Ascending aorta (tissue), 2 donors: ENCODE measurements around the gene COLGALT1. TPM values are rescaled to one million over a fixed set of nuclear protein-coding genes. Genes with fewer than 3 reads are reported as not detected.

ENCODE experiments used
- DNase-seq, 2 donors: peaks; one replicate each; pipeline ENCODE4 v3.0.0-alpha.2; 2019; ENCODE audit warnings: low spot score in 2 of 2
- H3K27ac ChIP-seq, 2 donors: fragments of 200-600 bp; sonication (generic); one replicate each; pipeline ENCODE4 v1.5.1; 2016 to 2017; ENCODE audit warnings: mild to moderate bottlenecking in 1 of 2
- H3K27me3 ChIP-seq: fragments of 200-600 bp; sonication (generic); one replicate; pipeline ENCODE4 v1.5.1; 2017
- H3K36me3 ChIP-seq, 2 donors: fragments of 200-600 bp; sonication (generic); one replicate each; pipeline ENCODE4 v1.5.1; 2016
- H3K4me1 ChIP-seq, 2 donors: fragments of 200-600 bp; sonication (generic); one replicate each; pipeline ENCODE4 v1.5.1; 2016 to 2017; ENCODE audit warnings: mild to moderate bottlenecking in 1 of 2
- H3K4me3 ChIP-seq, 2 donors: fragments of 200-600 bp; sonication (generic); one replicate each; pipeline ENCODE4 v1.5.1; 2016 to 2017; ENCODE audit warnings: mild to moderate bottlenecking in 1 of 2
- H3K9me3 ChIP-seq, 2 donors: fragments of 200-600 bp; sonication (generic); one replicate each; pipeline ENCODE4 v1.5.1; 2016
- intact Hi-C: fragments of 100-400 bp; cut with DNase I; formaldehyde crosslinking; loops from one replicate; pipeline ENCODE4 v1.15.1; 2023
- total RNA-seq: library from RNA; depleted of rRNA; stranded (reverse); fragments of >200 nt; gene quantifications from one replicate; pipeline ENCODE4 v1.1.0, GENCODE V29; 2016
- TF ChIP-seq, protein P1 (sequence below), 3 experiments: fragments of 200-600 bp in 2 of 3; fragments of 450-650 bp in 1 of 3; sonication (generic) in 2 of 3; IDR thresholded peaks; one replicate each; pipeline ENCODE4 v1.5.1; 2016 to 2019; ENCODE audit warnings: antibody characterized with exemption in 3 of 3, mild to moderate bottlenecking in 1 of 3, moderate library complexity in 1 of 3

Gene COLGALT1
- total RNA-seq, 1 donor from 2014 or later = 95.4 TPM

DNA sequence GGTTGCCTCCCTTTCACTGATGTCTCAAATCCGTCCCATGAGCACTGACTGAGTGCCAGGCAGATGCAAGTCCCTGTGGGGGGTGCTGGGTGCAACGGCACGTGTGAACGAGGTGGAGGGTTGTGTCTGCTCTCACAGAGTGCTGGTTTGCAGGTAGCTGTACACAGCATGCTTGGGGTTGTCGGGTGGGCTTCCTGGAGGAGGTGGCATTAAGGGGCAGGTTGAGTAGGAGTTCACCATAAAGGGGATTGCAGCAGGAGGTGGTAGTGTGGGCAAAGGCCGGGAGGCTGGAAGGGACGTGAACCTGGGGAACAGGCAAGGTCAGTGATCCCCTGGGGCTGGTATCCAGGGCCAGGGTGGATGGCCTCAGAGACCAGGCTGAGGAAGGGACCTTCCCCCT lies 17.2 kb downstream of the COLGALT1 start:
- no peak overlapping the region for H3K4me3 ChIP-seq
- no peak for DNase-seq
- H3K9me3 ChIP-seq = no peaks in the 10 kb centered on the region
- H3K36me3 ChIP-seq = peaks cover 51 to 61% of the 10 kb centered on the region in 2 donors
- H3K4me1 ChIP-seq = no peaks in the 10 kb centered on the region
- no peak overlapping the region for H3K27ac ChIP-seq
- H3K27me3 ChIP-seq = no peaks in the 10 kb centered on the region
- intact Hi-C loops = no loop called here
- TF ChIP-seq, protein P1, sequence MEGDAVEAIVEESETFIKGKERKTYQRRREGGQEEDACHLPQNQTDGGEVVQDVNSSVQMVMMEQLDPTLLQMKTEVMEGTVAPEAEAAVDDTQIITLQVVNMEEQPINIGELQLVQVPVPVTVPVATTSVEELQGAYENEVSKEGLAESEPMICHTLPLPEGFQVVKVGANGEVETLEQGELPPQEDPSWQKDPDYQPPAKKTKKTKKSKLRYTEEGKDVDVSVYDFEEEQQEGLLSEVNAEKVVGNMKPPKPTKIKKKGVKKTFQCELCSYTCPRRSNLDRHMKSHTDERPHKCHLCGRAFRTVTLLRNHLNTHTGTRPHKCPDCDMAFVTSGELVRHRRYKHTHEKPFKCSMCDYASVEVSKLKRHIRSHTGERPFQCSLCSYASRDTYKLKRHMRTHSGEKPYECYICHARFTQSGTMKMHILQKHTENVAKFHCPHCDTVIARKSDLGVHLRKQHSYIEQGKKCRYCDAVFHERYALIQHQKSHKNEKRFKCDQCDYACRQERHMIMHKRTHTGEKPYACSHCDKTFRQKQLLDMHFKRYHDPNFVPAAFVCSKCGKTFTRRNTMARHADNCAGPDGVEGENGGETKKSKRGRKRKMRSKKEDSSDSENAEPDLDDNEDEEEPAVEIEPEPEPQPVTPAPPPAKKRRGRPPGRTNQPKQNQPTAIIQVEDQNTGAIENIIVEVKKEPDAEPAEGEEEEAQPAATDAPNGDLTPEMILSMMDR (IDR thresholded peaks at IDR 0.05) = no peak

DNA sequence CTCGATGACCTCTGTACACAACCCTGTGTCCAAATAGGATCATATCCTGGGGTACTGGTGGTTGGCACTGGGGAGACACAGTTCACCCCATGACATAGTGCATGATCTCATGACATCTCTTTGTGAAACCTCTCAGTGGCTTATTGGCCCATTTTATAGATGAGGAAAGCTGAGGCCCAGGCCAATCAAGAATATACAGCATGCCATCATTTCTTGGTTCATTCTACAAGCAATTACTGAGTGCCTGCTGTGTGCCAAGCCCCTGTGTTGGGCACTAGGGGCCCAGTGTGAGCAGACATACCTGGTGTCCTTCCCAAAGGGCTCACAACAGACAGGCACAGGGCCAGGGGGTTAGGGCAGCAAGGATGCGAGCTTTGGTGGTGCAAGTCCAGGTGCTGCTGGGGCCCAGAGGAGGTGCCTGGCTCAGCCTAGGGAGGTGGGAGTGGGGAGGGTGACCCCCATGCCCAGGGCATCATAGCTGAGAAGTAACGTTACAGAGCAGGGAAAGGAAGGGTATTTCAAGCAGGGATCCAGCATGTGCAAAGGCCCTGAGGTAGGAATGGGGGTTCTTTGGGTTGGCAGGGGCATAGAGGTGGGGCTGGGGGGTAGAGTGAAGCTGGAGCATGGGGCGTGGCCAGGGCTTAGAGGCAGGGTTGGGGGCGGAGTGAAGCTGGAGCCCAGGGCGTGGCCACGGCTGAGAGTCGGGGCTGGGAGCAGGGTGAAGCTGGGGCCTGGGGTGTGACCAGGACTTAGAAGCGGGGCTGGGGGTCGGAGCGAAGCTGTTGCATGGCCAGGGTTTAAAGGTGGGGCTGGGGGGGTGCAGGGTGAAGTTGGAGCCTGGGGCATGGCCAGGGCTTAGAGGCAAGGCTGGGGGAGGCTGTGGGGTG lies 20.7 kb downstream of the COLGALT1 start:
- Histone ChIP-seq H3K4me1 (no peaks in the 10 kb centered on the region), H3K4me3 (no peak overlapping the region), H3K27me3 (no peaks in the 10 kb centered on the region), H3K36me3 (peaks cover 50 to 55% of the 10 kb centered on the region in 2 donors), H3K27ac (no peak overlapping the region), H3K9me3 (no peaks in the 10 kb centered on the region)
- DNase-seq = no peak
- TF ChIP-seq, protein P1 (IDR thresholded peaks at IDR 0.05) = no peak
- intact Hi-C loops = no loop called here

DNA sequence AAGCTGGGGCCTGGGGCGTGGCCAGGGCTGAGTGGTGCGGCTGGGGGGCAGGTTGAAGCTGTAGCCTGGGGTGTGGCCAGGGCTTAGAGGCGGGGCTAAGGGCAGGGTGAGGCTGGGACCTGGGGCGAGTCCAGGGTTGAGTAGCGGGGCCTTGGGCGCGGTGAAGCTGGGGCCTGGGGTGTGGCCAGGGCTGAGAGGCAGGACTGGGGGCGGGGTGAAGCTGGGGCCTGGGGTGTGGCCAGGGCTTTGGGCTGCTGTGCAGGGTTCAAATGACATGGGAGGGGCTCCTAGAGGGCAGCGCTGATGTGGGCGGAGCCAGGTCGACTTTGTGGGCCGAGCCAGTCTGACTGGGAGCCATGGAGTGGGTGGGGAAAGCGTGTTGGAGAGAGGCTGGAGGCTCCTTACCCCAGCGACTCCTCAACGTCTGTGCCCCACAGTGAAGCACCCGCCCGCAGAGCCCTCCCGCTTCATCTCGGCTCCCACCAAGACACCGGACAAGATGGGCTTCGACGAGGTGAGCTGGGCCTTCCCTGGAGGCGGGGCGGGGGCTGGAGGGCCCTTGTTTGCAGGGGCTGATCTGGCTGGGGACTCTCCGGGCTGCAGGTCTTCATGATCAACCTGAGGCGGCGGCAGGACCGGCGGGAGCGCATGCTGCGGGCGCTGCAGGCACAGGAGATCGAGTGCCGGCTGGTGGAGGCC lies 21.5 kb downstream of the COLGALT1 start:
- DNase-seq = no peak
- TF ChIP-seq, protein P1 (IDR thresholded peaks at IDR 0.05) = no peak
- Histone ChIP-seq H3K27me3 (no peaks in the 10 kb centered on the region), H3K36me3 (peaks cover 49 to 55% of the 10 kb centered on the region in 2 donors), H3K27ac (no peak overlapping the region), H3K4me1 (no peaks in the 10 kb centered on the region), H3K9me3 (no peaks in the 10 kb centered on the region), H3K4me3 (no peak overlapping the region)
- intact Hi-C loops = no loop called here

DNA sequence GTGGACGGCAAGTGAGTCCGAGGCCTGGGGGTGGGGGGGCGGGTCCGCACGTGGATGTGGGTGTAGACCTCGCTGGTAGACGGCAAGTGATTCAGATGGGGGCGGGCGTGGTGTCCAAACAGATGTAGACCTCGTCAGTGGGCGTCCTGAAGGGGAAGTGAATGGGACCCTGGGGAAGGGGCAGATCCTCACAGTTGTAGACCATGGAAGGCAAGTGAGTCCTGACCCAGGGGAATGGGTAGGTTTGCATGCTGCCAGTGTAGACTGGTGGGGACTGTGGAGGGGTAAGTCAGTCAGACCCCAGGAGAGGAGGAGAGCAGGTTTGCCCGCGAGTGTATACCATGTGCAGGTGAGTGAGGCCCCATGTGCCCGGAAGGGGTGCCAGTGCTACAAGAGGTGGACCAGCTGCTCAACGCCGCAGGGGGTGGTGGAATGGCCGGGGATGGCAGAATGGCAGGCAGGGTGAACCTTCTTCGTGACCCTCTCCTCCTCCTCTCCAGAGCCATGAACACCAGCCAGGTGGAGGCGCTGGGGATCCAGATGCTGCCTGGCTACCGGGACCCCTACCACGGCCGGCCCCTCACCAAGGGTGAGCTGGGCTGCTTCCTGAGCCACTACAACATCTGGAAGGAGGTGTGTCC lies 22.1 kb downstream of the COLGALT1 start:
- intact Hi-C loops = no loop called here
- no peak overlapping the region for H3K27ac ChIP-seq
- TF ChIP-seq, protein P1 (IDR thresholded peaks at IDR 0.05) = no peak
- no peaks in the 10 kb centered on the region for H3K27me3 ChIP-seq
- no peaks in the 10 kb centered on the region for H3K4me1 ChIP-seq
- H3K36me3 ChIP-seq = peaks cover 43 to 55% of the 10 kb centered on the region in 2 donors
- no peak for DNase-seq
- H3K9me3 ChIP-seq = no peaks in the 10 kb centered on the region
- no peak overlapping the region for H3K4me3 ChIP-seq

DNA sequence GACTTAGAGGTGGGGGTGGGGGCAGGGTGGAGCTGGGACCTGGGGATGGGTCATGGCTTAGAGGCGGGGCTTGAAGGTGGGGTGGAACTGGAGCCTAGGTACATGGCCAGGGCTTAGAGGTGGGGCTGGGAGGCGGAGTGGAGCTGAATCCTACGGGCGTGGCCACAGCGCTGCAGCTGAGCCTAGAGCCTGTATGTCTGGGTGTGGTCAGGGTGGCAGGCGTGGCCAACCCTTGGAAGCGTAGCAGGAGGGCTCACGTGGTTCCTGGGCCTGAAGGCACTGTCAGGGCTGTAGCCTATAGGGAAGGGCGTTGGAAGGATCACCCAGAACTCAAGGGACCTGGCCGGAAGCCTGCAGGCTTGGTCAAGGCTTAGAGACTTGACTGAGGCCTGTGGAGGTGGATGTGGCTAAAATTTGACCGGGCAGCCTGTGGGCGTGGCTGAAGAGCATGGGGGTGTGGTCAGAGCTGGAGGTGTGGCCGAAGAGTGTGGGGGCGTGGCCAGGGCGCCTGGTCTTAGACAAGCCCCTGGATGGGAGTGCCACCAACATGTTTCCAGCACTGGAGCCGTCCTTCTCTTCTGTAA lies 24.3 kb downstream of the COLGALT1 start:
- no peak overlapping the region for H3K27ac ChIP-seq

More for the DNA sequence above, 24.3 kb downstream of the COLGALT1 start:
- Histone ChIP-seq H3K36me3 (peaks cover 41 to 53% of the 10 kb centered on the region in 2 donors), H3K9me3 (no peaks in the 10 kb centered on the region), H3K4me1 (no peaks in the 10 kb centered on the region), H3K4me3 (no peak overlapping the region), H3K27me3 (no peaks in the 10 kb centered on the region)
- intact Hi-C loops = no loop called here
- DNase-seq = no peak
- TF ChIP-seq, protein P1 (IDR thresholded peaks at IDR 0.05) = no peak
